GM10266 (cell line): ENCODE data around the gene FLNC.

Experiments
- DNase-seq: peaks from one replicate; pipeline ENCODE4 v3.0.0; 2012; ENCODE audit errors: extremely low spot score
- TF ChIP-seq, protein P1 (sequence below): IDR thresholded peaks from 2 replicates; pipeline ENCODE4 v1.5.1; 2012; ENCODE audit warnings: mild to moderate bottlenecking, low read depth; ENCODE audit not compliant: control insufficient read depth, insufficient read depth; ENCODE audit errors: missing control alignments

FLNC gene

DNA sequence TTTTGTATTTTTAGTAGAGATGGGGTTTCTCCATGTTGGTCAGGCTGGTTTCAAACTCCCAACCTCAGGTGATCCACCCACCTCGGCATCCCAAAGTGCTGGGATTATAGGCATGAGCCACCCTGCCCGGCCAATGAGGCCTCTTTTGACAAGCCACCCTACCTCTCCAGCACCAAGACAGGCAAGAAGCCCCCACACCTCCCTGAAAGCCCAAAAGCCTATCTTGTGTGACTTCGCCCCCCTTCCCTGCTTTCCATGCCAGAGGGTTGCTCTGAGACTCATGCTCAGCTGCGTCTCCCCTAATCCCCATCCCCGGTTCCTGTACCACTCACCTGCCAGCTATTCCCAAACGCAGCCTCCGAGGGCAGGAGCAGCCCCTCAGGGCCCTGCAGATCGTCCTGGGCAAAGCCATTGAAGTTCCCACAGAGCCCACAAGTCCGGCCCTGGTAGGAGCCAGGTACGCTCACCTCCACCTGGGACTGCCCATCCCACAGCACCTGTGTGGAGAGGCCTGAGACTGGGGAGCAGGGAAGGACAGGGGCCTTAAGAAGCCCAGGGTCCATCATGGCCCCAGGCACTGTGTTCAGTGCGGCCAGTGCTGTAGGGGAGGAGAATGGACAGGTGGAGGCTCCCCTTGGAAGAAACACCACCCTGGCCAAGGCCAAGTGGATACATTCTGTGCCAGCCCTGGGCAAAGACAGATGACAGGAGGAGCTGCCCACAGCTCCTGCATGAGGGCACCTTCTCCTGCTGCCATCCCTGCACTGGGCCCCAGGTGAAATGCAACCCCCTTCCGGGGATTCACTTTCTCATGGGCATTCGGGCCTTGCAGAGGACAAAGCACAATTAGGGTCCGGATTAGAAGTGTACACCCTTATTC is 48.3 kb downstream of the FLNC start:
- DNase-seq = no peak
- TF ChIP-seq, protein P1, sequence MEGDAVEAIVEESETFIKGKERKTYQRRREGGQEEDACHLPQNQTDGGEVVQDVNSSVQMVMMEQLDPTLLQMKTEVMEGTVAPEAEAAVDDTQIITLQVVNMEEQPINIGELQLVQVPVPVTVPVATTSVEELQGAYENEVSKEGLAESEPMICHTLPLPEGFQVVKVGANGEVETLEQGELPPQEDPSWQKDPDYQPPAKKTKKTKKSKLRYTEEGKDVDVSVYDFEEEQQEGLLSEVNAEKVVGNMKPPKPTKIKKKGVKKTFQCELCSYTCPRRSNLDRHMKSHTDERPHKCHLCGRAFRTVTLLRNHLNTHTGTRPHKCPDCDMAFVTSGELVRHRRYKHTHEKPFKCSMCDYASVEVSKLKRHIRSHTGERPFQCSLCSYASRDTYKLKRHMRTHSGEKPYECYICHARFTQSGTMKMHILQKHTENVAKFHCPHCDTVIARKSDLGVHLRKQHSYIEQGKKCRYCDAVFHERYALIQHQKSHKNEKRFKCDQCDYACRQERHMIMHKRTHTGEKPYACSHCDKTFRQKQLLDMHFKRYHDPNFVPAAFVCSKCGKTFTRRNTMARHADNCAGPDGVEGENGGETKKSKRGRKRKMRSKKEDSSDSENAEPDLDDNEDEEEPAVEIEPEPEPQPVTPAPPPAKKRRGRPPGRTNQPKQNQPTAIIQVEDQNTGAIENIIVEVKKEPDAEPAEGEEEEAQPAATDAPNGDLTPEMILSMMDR = no peak

DNA sequence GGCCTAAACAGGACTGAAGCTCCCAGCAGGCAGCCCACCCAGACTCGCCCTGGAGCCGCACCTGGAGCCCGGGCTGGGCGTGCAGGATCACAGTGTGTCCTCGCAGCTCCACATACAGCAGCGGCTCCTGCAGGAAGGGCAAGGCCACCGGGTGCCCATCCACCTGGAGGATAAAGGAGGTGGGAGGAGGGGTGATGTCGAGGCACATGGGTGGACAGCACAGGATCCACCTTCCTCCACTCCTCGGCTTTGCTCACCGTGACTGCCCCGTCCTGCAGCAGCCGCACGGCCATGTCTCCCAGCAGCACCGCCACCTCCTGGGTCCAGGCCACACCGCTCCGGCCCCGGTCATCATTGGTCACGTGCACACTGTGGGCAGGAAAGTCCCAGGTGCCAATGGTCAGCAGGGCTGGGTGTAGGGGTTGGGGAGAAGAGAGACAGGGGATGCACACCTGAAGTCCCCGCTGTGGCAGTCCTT is 49.3 kb downstream of the FLNC start:
- TF ChIP-seq, protein P1 = no peak
- DNase-seq = no peak

DNA sequence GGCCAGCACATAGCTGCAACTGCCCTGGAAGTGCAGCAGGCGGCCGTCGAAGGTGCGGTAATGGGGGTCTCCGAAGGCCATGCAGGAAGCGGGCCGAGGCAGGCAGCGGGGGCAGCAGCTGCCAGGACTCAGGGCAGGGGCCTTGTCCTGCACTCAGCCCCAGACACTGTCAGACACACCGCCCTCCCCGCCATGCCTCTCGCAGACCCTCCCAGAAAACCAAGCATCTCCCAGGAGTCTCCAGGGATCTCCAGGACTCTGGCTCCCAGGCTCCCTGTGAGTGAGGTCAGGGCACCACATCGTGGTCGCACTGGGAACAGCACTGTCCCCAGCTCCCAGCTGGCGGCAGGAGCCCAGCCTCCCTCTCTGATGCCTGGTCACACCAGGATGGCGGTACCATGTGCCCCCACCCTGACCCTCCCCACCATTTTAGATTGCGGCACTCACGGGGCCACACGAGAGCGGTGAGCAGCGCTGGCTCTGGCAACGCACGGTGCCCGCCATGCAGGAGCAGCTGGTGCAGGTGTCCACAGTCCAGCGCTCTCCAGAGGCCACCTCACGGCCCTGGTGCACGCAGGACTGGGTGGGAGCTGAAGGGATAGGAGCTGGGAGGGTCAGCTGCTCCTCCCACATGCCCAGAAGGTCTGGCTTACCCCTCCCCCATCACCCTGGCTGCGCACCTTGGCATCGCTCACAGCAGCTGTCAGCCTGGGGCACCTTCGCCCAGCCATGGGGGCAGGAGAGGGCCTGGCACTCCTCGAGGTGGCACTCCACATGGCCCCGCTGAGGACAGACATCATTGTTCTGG is 49.9 kb downstream of the FLNC start:
- TF ChIP-seq, protein P1 = peak; percentile 51
- no peak for DNase-seq

GRCh38 chr7:128880791-128881457 is 50.7 kb downstream of the FLNC start:
- TF ChIP-seq, protein P1 = no peak
- DNase-seq = no peak

- no peak for DNase-seq
- TF ChIP-seq, protein P1 = no peak
These were observed 51.4 kb downstream of the FLNC start for GRCh38 chr7:128881458-128882125.

DNA sequence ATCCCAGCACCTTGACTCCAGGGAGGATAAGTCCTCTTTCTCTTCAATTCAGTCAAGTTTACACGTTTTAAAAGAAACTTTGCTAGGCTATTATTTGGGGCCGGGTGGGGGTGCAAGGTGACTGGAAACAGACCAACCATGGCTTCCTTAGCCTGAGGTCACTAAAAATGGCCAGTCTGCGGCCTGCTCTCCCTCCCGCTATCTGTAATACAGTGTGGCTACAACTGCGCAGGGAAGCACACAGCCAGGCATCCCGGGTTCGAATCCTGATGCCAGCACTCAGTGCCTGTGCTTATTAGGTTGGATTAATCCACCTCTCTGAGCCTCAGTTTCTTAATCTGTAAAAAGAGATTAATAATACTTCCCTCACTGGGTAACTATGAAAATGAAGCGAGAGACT is 51.9 kb downstream of the FLNC start:
- DNase-seq = no peak
- TF ChIP-seq, protein P1 = no peak
